ENCODE measurements around the gene OR13J1.

DNA sequence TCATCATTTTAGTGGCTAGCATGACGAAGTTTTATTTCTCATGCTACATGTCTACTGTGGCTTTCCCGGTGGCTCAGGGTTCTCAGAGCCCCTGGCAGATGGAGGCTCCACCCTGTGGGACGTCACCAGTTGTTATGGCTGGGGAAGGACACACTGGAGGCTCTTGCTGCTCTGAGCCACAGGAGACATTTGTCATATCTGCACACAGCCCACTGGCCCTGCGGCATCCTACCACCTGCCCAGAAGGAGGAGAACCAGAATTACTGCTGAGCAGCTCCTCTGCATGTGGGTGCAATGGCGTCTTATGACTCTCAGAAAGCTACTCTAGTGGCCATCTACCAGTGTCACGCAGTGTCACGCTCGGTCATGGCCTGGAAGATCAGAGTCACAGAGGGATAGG lies 6.6 kb downstream of the OR13J1 start:
- TF ChIP-seq JUND (IDR thresholded peaks at IDR 0.05) (no peak), GABPA (IDR thresholded peaks at IDR 0.05 in 1 of 2, conservative IDR thresholded peaks at IDR 0.05 in 1 of 2) (no peak)
- TF ChIP-seq, protein P1, sequence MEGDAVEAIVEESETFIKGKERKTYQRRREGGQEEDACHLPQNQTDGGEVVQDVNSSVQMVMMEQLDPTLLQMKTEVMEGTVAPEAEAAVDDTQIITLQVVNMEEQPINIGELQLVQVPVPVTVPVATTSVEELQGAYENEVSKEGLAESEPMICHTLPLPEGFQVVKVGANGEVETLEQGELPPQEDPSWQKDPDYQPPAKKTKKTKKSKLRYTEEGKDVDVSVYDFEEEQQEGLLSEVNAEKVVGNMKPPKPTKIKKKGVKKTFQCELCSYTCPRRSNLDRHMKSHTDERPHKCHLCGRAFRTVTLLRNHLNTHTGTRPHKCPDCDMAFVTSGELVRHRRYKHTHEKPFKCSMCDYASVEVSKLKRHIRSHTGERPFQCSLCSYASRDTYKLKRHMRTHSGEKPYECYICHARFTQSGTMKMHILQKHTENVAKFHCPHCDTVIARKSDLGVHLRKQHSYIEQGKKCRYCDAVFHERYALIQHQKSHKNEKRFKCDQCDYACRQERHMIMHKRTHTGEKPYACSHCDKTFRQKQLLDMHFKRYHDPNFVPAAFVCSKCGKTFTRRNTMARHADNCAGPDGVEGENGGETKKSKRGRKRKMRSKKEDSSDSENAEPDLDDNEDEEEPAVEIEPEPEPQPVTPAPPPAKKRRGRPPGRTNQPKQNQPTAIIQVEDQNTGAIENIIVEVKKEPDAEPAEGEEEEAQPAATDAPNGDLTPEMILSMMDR (IDR thresholded peaks at IDR 0.05; ENCODE audit: low read depth, low read length, missing input control) = no peak
